Neural cell (in vitro differentiated cells): ENCODE measurements around the gene WNK2. TPM values are rescaled to one million over a fixed set of nuclear protein-coding genes. Genes with fewer than 3 reads are reported as not detected.

Experiments
- H2AFZ ChIP-seq: fragments of 200-600, 300-800 bp; sonication (generic), shearing (Covaris generic); 2 replicates; pipeline ENCODE4 v1.6.0; 2014; ENCODE audit warnings: low read depth, mild to moderate bottlenecking, antibody characterized with exemption, low read length, moderate library complexity
- H3F3A ChIP-seq: fragments of 200-600 bp; shearing (Covaris generic); 2 replicates; pipeline ENCODE4 v1.6.1; 2016; ENCODE audit warnings: mild to moderate bottlenecking, moderate library complexity, mixed read lengths, antibody characterized with exemption, low read length; ENCODE audit not compliant: insufficient read depth, poor library complexity, severe bottlenecking
- H3K27ac ChIP-seq: fragments of 200-600, 300-800 bp; sonication (generic), shearing (Covaris generic); 2 replicates; pipeline ENCODE4 v1.5.1; 2014; ENCODE audit warnings: mild to moderate bottlenecking, low read length, moderate library complexity
- H3K27me3 ChIP-seq: fragments of 300-800, 200-600 bp; sonication (generic), shearing (Covaris generic); 2 replicates; pipeline ENCODE4 v1.6.0; 2014; ENCODE audit warnings: mild to moderate bottlenecking, low read depth, low read length, moderate library complexity; ENCODE audit not compliant: insufficient read depth
- H3K36me3 ChIP-seq: fragments of 300-800, 200-600 bp; sonication (generic), shearing (Covaris generic); 2 replicates; pipeline ENCODE4 v1.5.1; 2014; ENCODE audit warnings: mild to moderate bottlenecking, antibody characterized with exemption, low read length, moderate library complexity; ENCODE audit not compliant: insufficient read depth
- H3K4me2 ChIP-seq: fragments of 300-800, 200-600 bp; sonication (generic), shearing (Covaris generic); 2 replicates; pipeline ENCODE4 v1.6.0; 2014; ENCODE audit warnings: mild to moderate bottlenecking, low read length
- H3K4me3 ChIP-seq: fragments of 300-800, 200-600 bp; sonication (generic), shearing (Covaris generic); 2 replicates; pipeline ENCODE4 v1.5.1; 2014; ENCODE audit warnings: mild to moderate bottlenecking, low read length, moderate library complexity
- H3K79me2 ChIP-seq: fragments of 200-600 bp; shearing (Covaris generic); replicated peaks from 2 replicates; pipeline ENCODE4 v1.6.0; 2014; ENCODE audit warnings: mild to moderate bottlenecking, low read length, moderate library complexity; ENCODE audit not compliant: insufficient read depth
- H3K9ac ChIP-seq: fragments of 300-800, 200-600 bp; sonication (generic), shearing (Covaris generic); 2 replicates; pipeline ENCODE4 v1.6.1; 2016; ENCODE audit warnings: mild to moderate bottlenecking, low read length, mixed read lengths
- H3K9me2 ChIP-seq: fragments of 200-600 bp; shearing (Covaris generic); 2 replicates; pipeline ENCODE4 v1.6.1; 2016; ENCODE audit warnings: mild to moderate bottlenecking, low read length, mixed read lengths; ENCODE audit not compliant: insufficient read depth
- H3K9me3 ChIP-seq: fragments of 200-600, 300-800 bp; sonication (generic), shearing (Covaris generic); 2 replicates; pipeline ENCODE4 v1.6.1; 2016; ENCODE audit warnings: mild to moderate bottlenecking, mixed run types, low read length, moderate library complexity, mixed read lengths
- H4K20me1 ChIP-seq: fragments of 200-600 bp; shearing (Covaris generic); 2 replicates; pipeline ENCODE4 v1.6.1; 2016; ENCODE audit warnings: mild to moderate bottlenecking, mixed run types; ENCODE audit not compliant: insufficient read depth
- CTCF ChIP-seq: fragments of 450-650 bp; IDR thresholded peaks from 2 replicates; pipeline ENCODE4 v1.5.1; 2014; ENCODE audit warnings: antibody characterized with exemption, mild to moderate bottlenecking, moderate library complexity; ENCODE audit not compliant: poor library complexity, severe bottlenecking
- EP300 ChIP-seq: fragments of 450-650 bp; conservative IDR thresholded peaks from 2 replicates; pipeline ENCODE4 v1.6.1; 2014; ENCODE audit warnings: antibody characterized with exemption, mild to moderate bottlenecking, moderate library complexity; ENCODE audit not compliant: poor library complexity, severe bottlenecking
- EZH2 ChIP-seq: fragments of 200-600, 300-800 bp; shearing (Covaris generic), sonication (generic); IDR thresholded peaks from 2 replicates; pipeline ENCODE4 v1.6.1; 2014; ENCODE audit warnings: antibody characterized with exemption, low read length, borderline replicate concordance, mild to moderate bottlenecking; ENCODE audit not compliant: insufficient read depth, poor library complexity, severe bottlenecking
- MXI1 ChIP-seq: fragments of 450-650 bp; conservative IDR thresholded peaks from 2 replicates; pipeline ENCODE4 v1.6.1; 2014; ENCODE audit warnings: antibody characterized with exemption, mild to moderate bottlenecking; ENCODE audit not compliant: poor library complexity, severe bottlenecking
- POLR2AphosphoS5 ChIP-seq: IDR thresholded peaks from 2 replicates; pipeline ENCODE4 v1.6.1; 2012
- RAD21 ChIP-seq: fragments of 450-650 bp; conservative IDR thresholded peaks from 2 replicates; pipeline ENCODE4 v1.6.1; 2014; ENCODE audit warnings: antibody characterized with exemption, mild to moderate bottlenecking, moderate library complexity
- REST ChIP-seq: IDR thresholded peaks from 2 replicates; pipeline ENCODE4 v1.6.1; 2012; ENCODE audit warnings: borderline replicate concordance
- SMC3 ChIP-seq: fragments of 450-650 bp; conservative IDR thresholded peaks from 2 replicates; pipeline ENCODE4 v1.6.1; 2014; ENCODE audit warnings: antibody characterized with exemption, mild to moderate bottlenecking, moderate library complexity; ENCODE audit not compliant: poor library complexity
- TAF1 ChIP-seq: IDR thresholded peaks from 2 replicates; pipeline ENCODE4 v1.6.1; 2012; ENCODE audit warnings: low read depth
- polyA minus RNA-seq: library from RNA; depleted of rRNA, polyadenylated mRNA; stranded (reverse); fragments of >200 nt; gene quantifications from 2 replicates; pipeline ENCODE4 v1.2.3, GENCODE V29; 2014
- polyA plus RNA-seq: library from polyadenylated mRNA; depleted of rRNA; stranded (reverse); fragments of >200 nt; gene quantifications from 2 replicates; pipeline ENCODE4 v1.2.3, GENCODE V29; 2014

Gene WNK2
- 37.1 and 38.3 TPM in 2 replicates for polyA plus RNA-seq
- 53.8 and 78.4 TPM in 2 replicates for polyA minus RNA-seq

- Histone ChIP-seq H3K4me3 (peak within 1 kb of the TSS; percentile 94), H3K36me3 (no peaks in the 10 kb centered on the region), H3F3A (no peaks in the 10 kb centered on the region), H3K79me2 (peaks cover 39% of the 10 kb centered on the region), H3K9me2 (no peaks in the 10 kb centered on the region), H4K20me1 (no peaks in the 10 kb centered on the region), H3K4me2 (peak within 1 kb of the TSS; percentile 45), H3K9ac (peak within 1 kb of the TSS; percentile 93), H3K27me3 (peaks cover 12% of the 10 kb centered on the region), H2AFZ (peak within 1 kb of the TSS; percentile 73), H3K27ac (peak within 1 kb of the TSS; percentile 68), H3K9me3 (no peaks in the 10 kb centered on the region)
- TF ChIP-seq CTCF = no peak
- peak; percentile 84 for TF ChIP-seq MXI1
- TF ChIP-seq RAD21 = peak; percentile 44
- TF ChIP-seq SMC3 = peak; percentile 38
- peak; percentile 29 for TF ChIP-seq EP300
- TF ChIP-seq TAF1 = no peak
- TF ChIP-seq REST = no peak
- TF ChIP-seq EZH2 = no peak
- TF ChIP-seq POLR2AphosphoS5 = peak; percentile 79
Observed at GRCh38 chr9:93183663-93184431, at the start of gene WNK2. WNK2 (plus strand) TSS chr9:93184139; CDS start chr9:93184930, 791 bp downstream.

- no peaks in the 10 kb centered on the region for H3K27me3 ChIP-seq
- H3K36me3 ChIP-seq = no peaks in the 10 kb centered on the region
- H3K9ac ChIP-seq = peak overlapping the region; percentile 67
- no peak for TF ChIP-seq MXI1
- no peak for TF ChIP-seq REST
- no peak for TF ChIP-seq RAD21
- no peak for TF ChIP-seq TAF1
- TF ChIP-seq EP300 = no peak
- no peak for TF ChIP-seq CTCF
- TF ChIP-seq SMC3 = no peak
- TF ChIP-seq POLR2AphosphoS5 = no peak
- no peak for TF ChIP-seq EZH2
- H3F3A ChIP-seq = no peaks in the 10 kb centered on the region
- no peak overlapping the region for H3K4me2 ChIP-seq
- H3K9me3 ChIP-seq = no peaks in the 10 kb centered on the region
- peak overlapping the region; percentile 85 for H3K4me3 ChIP-seq
- H3K79me2 ChIP-seq = no peaks in the 10 kb centered on the region
- H3K9me2 ChIP-seq = no peaks in the 10 kb centered on the region
- H4K20me1 ChIP-seq = no peaks in the 10 kb centered on the region
- H2AFZ ChIP-seq = no peak overlapping the region
- H3K27ac ChIP-seq = no peak overlapping the region
Observed at GRCh38 chr9:93134740-93135444, 49.0 kb upstream of the WNK2 start.
